ENCODE data around the gene FBXL20. TPM values are rescaled to one million over a fixed set of nuclear protein-coding genes. Genes with fewer than 3 reads are reported as not detected.

The FBXL20 gene
- total and polyA plus RNA-seq, 2 of the 8 experiments (the other 6 are each of a cell fraction or from before 2014, with no cell fraction given), result 5.5 to 11.0 TPM

GRCh38 chr17:39376434-39376833, 25.0 kb downstream of the FBXL20 start:
- H3K4ac ChIP-seq (replicated peaks; ENCODE audit: insufficient read length, low read depth, low read length), result no peak overlapping the region
- ChIA-PET CTCF (ENCODE audit: partially characterized antibody) (interaction anchor here (0.8 to 1.2 kb wide), 3 partner anchors 24 to 116 kb away, joined by 3 to 5 read pairs (median 3); no protein-coding TSS in a partner anchor), POLR2A (ENCODE audit: partially characterized antibody) (interaction anchor here (1.1 kb wide), 1 partner anchor 12 kb away, joined by 5 read pairs; no protein-coding TSS in a partner anchor)
- no peak overlapping the region for H2BK15ac ChIP-seq (ENCODE audit: low read length)
- FAIRE-seq, result no peak
- WGBS, 2 experiments (ENCODE audit: extremely low coverage in 1 of 2, insufficient coverage in 1 of 2, insufficient read length in 1 of 2, insufficient replicate concordance in 2 of 2, low coverage in 1 of 2, low lambda C conversion rate in 2 of 2, missing lambda C conversion rate in 1 of 2), result 64% methylated on average over 2 of the region's 2 CpGs; no CpG with 5 or more reads in 1 of the 2 experiments
- no peak overlapping the region for H2BK20ac ChIP-seq (ENCODE audit: low read length)
- no peaks in the 10 kb centered on the region for H3K79me2 ChIP-seq (ENCODE audit: control insufficient read depth in 1 of 2, insufficient read depth in 2 of 2, low read length in 2 of 2)
- H4K5ac ChIP-seq (ENCODE audit: insufficient read length, low read depth, low read length), result no peak overlapping the region
- no peak overlapping the region for H3K14ac ChIP-seq (ENCODE audit: insufficient read length)
- no peaks in the 10 kb centered on the region for H3K79me1 ChIP-seq (ENCODE audit: low read depth, low read length)
- no peaks in the 10 kb centered on the region for H3K9me3 ChIP-seq (ENCODE audit: insufficient read depth in 2 of 2, low read depth in 1 of 2, low read length in 1 of 2)
- H4K8ac ChIP-seq (ENCODE audit: extremely low read depth, insufficient read depth, low read length), result no peak overlapping the region
- H4K91ac ChIP-seq (replicated peaks; ENCODE audit: insufficient read length, low read length), result no peak overlapping the region
- no peak overlapping the region for H2AK5ac ChIP-seq (ENCODE audit: low read depth, low read length)
- H3K23ac ChIP-seq (ENCODE audit: insufficient read length), result no peak overlapping the region
- no peak overlapping the region for H2BK12ac ChIP-seq (ENCODE audit: low read depth, low read length)
- no peaks in the 10 kb centered on the region for H3K27me3 ChIP-seq (replicated peaks in 1 of 4; ENCODE audit: control insufficient read depth in 3 of 4, extremely low read depth in 1 of 4, insufficient read depth in 3 of 4, low read length in 3 of 4)
- no peaks in the 10 kb centered on the region for H3K4me1 ChIP-seq (replicated peaks in 1 of 4; ENCODE audit: control insufficient read depth in 3 of 4, insufficient read depth in 4 of 4, low read length in 3 of 4)
- DNase-seq (ENCODE audit: low read depth in 1 of 2, low spot score in 2 of 2), result no peak
- peaks cover 0 to 3% of the 10 kb centered on the region in 2 experiments for H4K20me1 ChIP-seq (replicated peaks in 1 of 2; ENCODE audit: control insufficient read depth in 1 of 2, insufficient read depth in 2 of 2, low read length in 2 of 2)
- H3K27ac ChIP-seq (ENCODE audit: low read depth, low read length), result no peak overlapping the region
- H3K4me2 ChIP-seq (ENCODE audit: insufficient read depth in 1 of 2, low read depth in 2 of 2, low read length in 2 of 2), result no peak overlapping the region
- no peak overlapping the region for H3K9ac ChIP-seq (replicated peaks in 1 of 4; ENCODE audit: extremely low read depth in 1 of 4, low read depth in 3 of 4, low read length in 3 of 4)
- no peak overlapping the region for H2BK5ac ChIP-seq (ENCODE audit: low read depth, low read length)
- H3K36me3 ChIP-seq (ENCODE audit: control insufficient read depth in 2 of 4, insufficient read depth in 4 of 4, low read length in 3 of 4), result no peaks in the 10 kb centered on the region
- no peak overlapping the region for H3K18ac ChIP-seq (ENCODE audit: extremely low read depth, low read length)
- H3K4me3 ChIP-seq (ENCODE audit: extremely low read depth in 1 of 4, insufficient read depth in 2 of 4, low read depth in 3 of 4, low read length in 4 of 4), result no peak overlapping the region
- H3K23me2 ChIP-seq (ENCODE audit: low read depth, low read length), result no peaks in the 10 kb centered on the region
- H3K56ac ChIP-seq (replicated peaks; ENCODE audit: insufficient read length, low read depth, low read length), result no peak overlapping the region
- H2BK120ac ChIP-seq (replicated peaks; ENCODE audit: low read depth, low read length), result no peak overlapping the region
- no peak overlapping the region for H2AFZ ChIP-seq (ENCODE audit: low read length)
- TF ChIP-seq RAD21 (IDR thresholded peaks at IDR 0.05 in 1 of 2, conservative IDR thresholded peaks at IDR 0.05 in 1 of 2; ENCODE audit: low read depth in 2 of 2, low read length in 2 of 2) (no peak), CBX8 (IDR thresholded peaks at IDR 0.05; ENCODE audit: borderline replicate concordance, low read depth, low read length) (no peak), EZH2 (IDR thresholded peaks at IDR 0.05; ENCODE audit: low read depth, low read length, severe bottlenecking) (no peak)

All from H1 (cell line).